ENCODE measurements around the gene SPDYE5.
"Not testable (repeated sequence)": the region's sequence is repeated elsewhere in the genome, so short reads cannot be mapped to it uniquely, and the experiment has no call there.

Gene SPDYE5

GRCh38 chr7:75492020-75492419 lies at the start of gene SPDYE5:
SPDYE5 (plus strand) TSS chr7:75492320; CDS start chr7:75494048, 1,728 bp downstream.
- DNase-seq (ENCODE audit: low spot score) = not testable (repeated sequence)

GRCh38 chr7:75442465-75443111 lies 49.5 kb upstream of the SPDYE5 start:
- DNase-seq (ENCODE audit: low spot score) = not testable (repeated sequence)

GRCh38 chr7:75449946-75450345 lies 42.2 kb upstream of the SPDYE5 start:
- not testable (repeated sequence) for DNase-seq (ENCODE audit: low spot score)

GRCh38 chr7:75452494-75452955 lies 39.6 kb upstream of the SPDYE5 start:
- not testable (repeated sequence) for DNase-seq (ENCODE audit: low spot score)

GRCh38 chr7:75456403-75456802 lies 35.7 kb upstream of the SPDYE5 start:
- not testable (repeated sequence) for DNase-seq (ENCODE audit: low spot score)

GRCh38 chr7:75458034-75458433 lies 34.1 kb upstream of the SPDYE5 start:
- not testable (repeated sequence) for DNase-seq (ENCODE audit: low spot score)

- not testable (repeated sequence) for DNase-seq (ENCODE audit: low spot score)
These were observed 31.6 kb upstream of the SPDYE5 start for GRCh38 chr7:75460541-75460940.

- DNase-seq (ENCODE audit: low spot score) = not testable (repeated sequence)
These were observed 22.0 kb upstream of the SPDYE5 start for GRCh38 chr7:75470166-75470565.

- DNase-seq (ENCODE audit: low spot score) = not testable (repeated sequence)
These were observed 14.7 kb upstream of the SPDYE5 start for GRCh38 chr7:75477457-75477856.

- DNase-seq (ENCODE audit: low spot score) = not testable (repeated sequence)
These were observed 11.8 kb upstream of the SPDYE5 start for GRCh38 chr7:75480313-75480712.

- not testable (repeated sequence) for DNase-seq (ENCODE audit: low spot score)
These were observed 6.7 kb upstream of the SPDYE5 start for GRCh38 chr7:75485355-75485978.

GRCh38 chr7:75485979-75486643 lies 6.0 kb upstream of the SPDYE5 start, which contains the start of gene POM121C:
POM121C (minus strand) TSS chr7:75486299; CDS start chr7:75441496, 44,803 bp downstream.
- peak; percentile 92 for DNase-seq (ENCODE audit: low spot score)

- DNase-seq (ENCODE audit: low spot score) = not testable (repeated sequence)
These were observed 16.9 kb downstream of the SPDYE5 start for GRCh38 chr7:75509033-75509432.

- DNase-seq (ENCODE audit: low spot score) = not testable (repeated sequence)
These were observed 26.7 kb downstream of the SPDYE5 start for GRCh38 chr7:75518842-75519241.

GRCh38 chr7:75521727-75522126 lies 29.6 kb downstream of the SPDYE5 start:
- not testable (repeated sequence) for DNase-seq (ENCODE audit: low spot score)

GRCh38 chr7:75527224-75527722 lies 35.2 kb downstream of the SPDYE5 start:
- DNase-seq (ENCODE audit: low spot score) = peak; percentile 64

- DNase-seq (ENCODE audit: low spot score) = no peak
These were observed 39.3 kb downstream of the SPDYE5 start for GRCh38 chr7:75531359-75531821.

- DNase-seq (ENCODE audit: low spot score) = no peak
These were observed 40.5 kb downstream of the SPDYE5 start for GRCh38 chr7:75532639-75533038.

GRCh38 chr7:75533926-75534325 lies 41.8 kb downstream of the SPDYE5 start:
- no peak for DNase-seq (ENCODE audit: low spot score)

GRCh38 chr7:75534727-75535307 lies 42.7 kb downstream of the SPDYE5 start:
- DNase-seq (ENCODE audit: low spot score) = no peak

- no peak for DNase-seq (ENCODE audit: low spot score)
These were observed 44.4 kb downstream of the SPDYE5 start for GRCh38 chr7:75536491-75536890.

GRCh38 chr7:75536940-75537538 lies 44.9 kb downstream of the SPDYE5 start:
- no peak for DNase-seq (ENCODE audit: low spot score)

All from left forelimb (tissue), 1 donor.